Measurements from ENCODE around the gene RHBDF1. TPM values are rescaled to one million over a fixed set of nuclear protein-coding genes. Genes with fewer than 3 reads are reported as not detected.

RHBDF1 gene
- total and polyA plus RNA-seq, 9 of the 15 experiments (the other 6 are each of a cell fraction or from before 2014, with no cell fraction given) = 1.0 to 8.2 (median 4.2) TPM

- TF ChIP-seq ZNF740 (CRISPR knock-in tag; IDR thresholded peaks at IDR 0.05) (peak; percentile 98), ZNF740 (tag; IDR thresholded peaks at IDR 0.05) (peak in 1 of 2 experiments; percentile 94; a peak in 2 of 4 replicates), ZNF780A (CRISPR knock-in tag; IDR thresholded peaks at IDR 0.05) (no peak), RAD21 (CRISPR knock-in tag; conservative IDR thresholded peaks at IDR 0.05 in 1 of 2, IDR thresholded peaks at IDR 0.05 in 1 of 2) (peak; percentile 31 to 41; a peak in 3 of 4 replicates), AFF1 (IDR thresholded peaks at IDR 0.05; ENCODE audit: low read depth in 1 of 2, partially characterized antibody in 2 of 2) (no peak), ESRRA (IDR thresholded peaks at IDR 0.05; ENCODE audit: borderline replicate concordance, low read depth) (peak; percentile 65; the same call in 1 of the 2 replicates), ELF4 (CRISPR knock-in tag; IDR thresholded peaks at IDR 0.05) (0 out of 2 replicates have a peak, but pooled peaks have one; percentile 59), MAX (CRISPR knock-in tag; IDR thresholded peaks at IDR 0.05) (peak; percentile 21; the same call in 1 of the 2 replicates), ATF7 (IDR thresholded peaks at IDR 0.05) (peak; percentile 50; the same call in 1 of the 2 replicates), DEAF1 (CRISPR knock-in tag; IDR thresholded peaks at IDR 0.05) (no peak), ATF6 (CRISPR knock-in tag; IDR thresholded peaks at IDR 0.05) (0 out of 2 replicates have a peak, but pooled peaks have one; percentile 20), ZBTB9 (CRISPR knock-in tag; IDR thresholded peaks at IDR 0.05) (peak; percentile 62; the same call in 1 of the 2 replicates)
These were observed 3.4 kb upstream of the RHBDF1 start (continued) for GRCh38 chr16:75580-76501.
